ENCODE data around the gene LRP8. TPM values are rescaled to one million over a fixed set of nuclear protein-coding genes. Genes with fewer than 3 reads are reported as not detected.

The LRP8 gene
- total RNA-seq, 4 donors from 2014 or later = 1.8 to 3.6 (median 2.2) TPM

DNA sequence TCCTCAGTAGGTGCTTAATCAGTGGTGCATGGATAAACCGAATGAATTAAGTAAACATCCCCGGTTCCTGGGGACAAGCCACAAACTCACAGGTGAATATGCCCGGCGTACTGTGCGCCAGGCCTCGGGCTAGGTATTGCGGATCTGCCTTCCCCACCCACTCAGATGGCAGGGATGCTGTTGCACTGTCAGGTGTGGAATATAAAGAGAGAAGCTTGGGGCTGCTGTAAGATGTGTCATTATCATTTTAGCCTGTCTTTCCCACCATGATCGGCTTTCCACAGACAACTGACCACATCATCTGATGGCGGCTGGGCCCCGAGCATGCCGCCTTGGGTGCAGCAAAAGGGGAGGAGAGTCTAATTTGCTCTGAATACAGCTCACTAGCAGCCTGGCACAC is 45.4 kb upstream of the LRP8 start:
- H3K27me3 ChIP-seq = peaks cover 45% of the 10 kb centered on the region
- TF ChIP-seq POLR2A (IDR thresholded peaks at IDR 0.05) = no peak
- TF ChIP-seq CTCF (IDR thresholded peaks at IDR 0.05) = no peak
- no peak for TF ChIP-seq POLR2AphosphoS5 (IDR thresholded peaks at IDR 0.05)
- no peaks in the 10 kb centered on the region for H3K4me1 ChIP-seq
- no peak for ATAC-seq
- H3K36me3 ChIP-seq = no peaks in the 10 kb centered on the region
- no peaks in the 10 kb centered on the region for H3K9me3 ChIP-seq
- WGBS, 2 donors (ENCODE audit: low coverage in 1 of 2) = 91 to 100% methylated on average over 2 to 8 of the region's 11 CpGs
- no peak overlapping the region for H3K27ac ChIP-seq
- H3K4me3 ChIP-seq = no peak overlapping the region

DNA sequence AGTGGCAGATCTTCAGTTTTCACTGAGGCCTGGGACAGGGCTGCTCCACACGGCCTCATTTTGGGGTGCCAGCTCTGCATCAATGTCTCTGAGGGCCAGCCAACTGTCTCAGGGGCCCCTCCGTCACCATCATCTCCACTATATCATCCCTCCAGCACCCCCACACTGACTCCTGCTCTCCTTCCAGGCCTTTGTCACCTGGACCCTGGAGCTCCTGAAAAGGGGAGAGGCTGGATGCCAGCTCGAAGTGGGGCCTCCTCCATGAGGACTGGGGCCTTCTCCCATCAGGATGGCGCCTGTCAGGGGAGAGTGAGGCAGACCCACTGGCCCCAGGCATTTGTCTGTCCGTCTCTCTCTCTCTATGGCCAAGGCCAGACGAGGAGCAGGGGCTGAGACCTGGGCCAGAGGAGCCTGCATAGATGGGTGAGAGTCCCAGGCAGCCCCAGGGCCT is 44.7 kb upstream of the LRP8 start:
- Histone ChIP-seq H3K27ac (no peak overlapping the region), H3K27me3 (peaks cover 49% of the 10 kb centered on the region), H3K4me1 (no peaks in the 10 kb centered on the region), H3K9me3 (no peaks in the 10 kb centered on the region), H3K36me3 (no peaks in the 10 kb centered on the region), H3K4me3 (no peak overlapping the region)
- ATAC-seq = no peak
- no peak for TF ChIP-seq POLR2AphosphoS5 (IDR thresholded peaks at IDR 0.05)
- TF ChIP-seq CTCF (IDR thresholded peaks at IDR 0.05) = no peak
- TF ChIP-seq EP300 (IDR thresholded peaks at IDR 0.05) = no peak
- TF ChIP-seq POLR2A (IDR thresholded peaks at IDR 0.05) = no peak
- 71% methylated on average over 3 of the region's 6 CpGs; no CpG with 5 or more reads in 1 of the 2 donors for WGBS, 2 donors (ENCODE audit: low coverage in 1 of 2)

DNA sequence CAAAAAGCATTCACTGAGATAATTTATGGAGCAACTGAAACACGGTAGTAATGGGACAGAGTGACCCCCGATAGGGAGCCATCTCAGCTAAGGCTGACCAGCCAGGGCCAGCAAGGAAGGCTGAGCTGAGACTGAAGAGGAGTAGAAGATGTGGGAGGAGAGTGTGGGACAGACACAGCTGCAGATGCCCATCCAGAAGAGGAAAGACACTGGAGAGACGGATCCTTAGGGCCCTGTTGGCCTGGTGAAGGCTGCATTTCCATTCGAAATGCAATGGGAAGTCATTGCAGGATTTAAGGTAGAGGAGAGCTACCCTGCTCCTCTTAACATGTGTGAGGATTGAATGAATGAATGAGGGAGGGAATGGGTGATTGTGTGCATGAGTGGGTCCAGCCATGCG is 44.0 kb upstream of the LRP8 start:
- Histone ChIP-seq H3K27me3 (peaks cover 49% of the 10 kb centered on the region), H3K4me1 (no peaks in the 10 kb centered on the region), H3K36me3 (no peaks in the 10 kb centered on the region), H3K27ac (no peak overlapping the region), H3K9me3 (no peaks in the 10 kb centered on the region), H3K4me3 (no peak overlapping the region)
- WGBS, 2 donors (ENCODE audit: low coverage in 1 of 2) = 66 to 69% methylated on average over 5 of the region's 5 CpGs
- TF ChIP-seq EP300 (IDR thresholded peaks at IDR 0.05) (no peak), POLR2A (IDR thresholded peaks at IDR 0.05) (no peak), POLR2AphosphoS5 (IDR thresholded peaks at IDR 0.05) (no peak), CTCF (IDR thresholded peaks at IDR 0.05) (no peak)
- ATAC-seq = no peak

GRCh38 chr1:53371121-53371666 is 43.3 kb upstream of the LRP8 start:
- H3K27me3 ChIP-seq = peaks cover 45% of the 10 kb centered on the region
- H3K4me1 ChIP-seq = no peaks in the 10 kb centered on the region
- TF ChIP-seq POLR2A (IDR thresholded peaks at IDR 0.05) = no peak
- no peak for TF ChIP-seq EP300 (IDR thresholded peaks at IDR 0.05)
- no peak for TF ChIP-seq POLR2AphosphoS5 (IDR thresholded peaks at IDR 0.05)
- no peak for TF ChIP-seq CTCF (IDR thresholded peaks at IDR 0.05)
- no peaks in the 10 kb centered on the region for H3K9me3 ChIP-seq
- ATAC-seq = no peak
- H3K4me3 ChIP-seq = no peak overlapping the region
- no CpG with 5 or more reads among the region's 15 CpGs for WGBS, 2 donors (ENCODE audit: low coverage in 1 of 2)
- H3K36me3 ChIP-seq = no peaks in the 10 kb centered on the region
- no peak overlapping the region for H3K27ac ChIP-seq

GRCh38 chr1:53370369-53370961 is 42.6 kb upstream of the LRP8 start:
- Histone ChIP-seq H3K9me3 (no peaks in the 10 kb centered on the region), H3K27ac (no peak overlapping the region), H3K4me3 (no peak overlapping the region), H3K36me3 (no peaks in the 10 kb centered on the region), H3K4me1 (no peaks in the 10 kb centered on the region), H3K27me3 (peaks cover 38% of the 10 kb centered on the region)
- no peak for TF ChIP-seq EP300 (IDR thresholded peaks at IDR 0.05)
- no peak for TF ChIP-seq POLR2A (IDR thresholded peaks at IDR 0.05)
- TF ChIP-seq POLR2AphosphoS5 (IDR thresholded peaks at IDR 0.05) = no peak
- TF ChIP-seq CTCF (IDR thresholded peaks at IDR 0.05) = no peak
- WGBS, 2 donors (ENCODE audit: low coverage in 1 of 2) = 71% methylated on average over 3 of the region's 9 CpGs; no CpG with 5 or more reads in 1 of the 2 donors
- ATAC-seq = no peak

Measured in gastroesophageal sphincter (tissue), 4 donors.